Measurements from ENCODE around the gene SLCO1A2.

SLCO1A2 gene

GRCh38 chr12:21328578-21328977, 6.1 kb downstream of the SLCO1A2 start:
- no peak for DNase-seq

- DNase-seq, result no peak
Measured at GRCh38 chr12:21324551-21324950, 10.2 kb downstream of the SLCO1A2 start.

- DNase-seq, result no peak
Measured at GRCh38 chr12:21323736-21324135, 11.0 kb downstream of the SLCO1A2 start.

- DNase-seq, result no peak
Measured at GRCh38 chr12:21308785-21309184, 25.9 kb downstream of the SLCO1A2 start.

- no peak for DNase-seq
Measured at GRCh38 chr12:21305661-21306060, 29.1 kb downstream of the SLCO1A2 start.

DNA sequence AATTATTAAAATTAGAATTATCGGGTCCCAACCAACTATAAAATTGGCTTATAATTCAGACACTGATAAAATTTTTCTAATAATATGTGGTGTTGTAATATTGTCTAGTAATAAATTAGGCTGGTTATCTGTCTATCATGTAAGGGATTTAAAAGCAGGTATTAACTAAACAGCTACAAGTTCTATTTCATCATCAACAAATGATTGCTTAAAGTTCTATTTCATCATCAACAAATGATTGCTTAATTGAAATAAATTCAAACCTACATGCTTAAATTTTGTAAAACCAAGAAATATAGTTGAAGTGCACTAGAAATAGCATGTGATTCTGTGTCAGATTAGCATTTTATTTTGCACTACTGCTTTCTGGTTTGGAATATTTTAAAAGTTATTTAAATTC, 34.1 kb downstream of the SLCO1A2 start:
- no peak for DNase-seq

GRCh38 chr12:21296751-21297406, 37.8 kb downstream of the SLCO1A2 start:
- DNase-seq, result peak in 1 of 2 donors; percentile 15

- DNase-seq, result no peak
Measured at GRCh38 chr12:21296348-21296747, 38.4 kb downstream of the SLCO1A2 start.

DNA sequence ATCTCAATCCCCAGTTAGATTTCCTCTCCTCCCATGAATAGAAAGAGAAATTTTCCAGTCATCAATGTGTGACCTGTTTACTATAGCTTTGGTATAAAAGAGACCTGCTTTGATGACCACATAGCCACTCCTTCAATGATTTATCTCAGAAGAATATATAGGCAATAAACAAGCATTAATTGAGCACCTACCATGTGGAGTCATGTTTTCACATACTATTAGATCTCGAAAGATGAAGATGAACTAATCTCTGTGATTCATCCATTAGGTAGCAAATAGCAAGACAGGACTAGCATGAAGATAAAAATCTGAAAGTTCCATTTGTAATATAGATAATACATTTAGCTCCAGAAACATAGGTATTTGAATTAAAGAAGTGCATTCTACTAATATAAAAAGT, 40.5 kb downstream of the SLCO1A2 start:
- no peak for DNase-seq

DNA sequence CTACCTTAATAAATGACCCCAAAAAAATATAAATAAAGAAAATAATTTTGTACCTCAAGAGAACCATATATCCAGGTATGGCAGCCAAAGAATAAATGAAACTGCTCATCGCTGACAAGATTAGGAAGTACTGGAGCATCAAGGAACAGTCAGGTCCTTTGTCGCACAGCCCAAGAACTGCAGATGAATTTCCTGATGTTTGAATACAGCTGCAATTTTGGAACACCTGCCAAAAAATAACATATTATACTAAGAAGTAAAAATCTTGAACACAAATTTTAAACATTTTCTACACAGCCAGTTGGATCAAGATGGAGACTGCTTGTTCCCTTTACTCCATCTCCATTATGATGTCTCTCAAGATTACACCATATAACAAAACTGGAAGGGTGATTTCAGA, 42.6 kb downstream of the SLCO1A2 start:
- DNase-seq, result no peak

DNA sequence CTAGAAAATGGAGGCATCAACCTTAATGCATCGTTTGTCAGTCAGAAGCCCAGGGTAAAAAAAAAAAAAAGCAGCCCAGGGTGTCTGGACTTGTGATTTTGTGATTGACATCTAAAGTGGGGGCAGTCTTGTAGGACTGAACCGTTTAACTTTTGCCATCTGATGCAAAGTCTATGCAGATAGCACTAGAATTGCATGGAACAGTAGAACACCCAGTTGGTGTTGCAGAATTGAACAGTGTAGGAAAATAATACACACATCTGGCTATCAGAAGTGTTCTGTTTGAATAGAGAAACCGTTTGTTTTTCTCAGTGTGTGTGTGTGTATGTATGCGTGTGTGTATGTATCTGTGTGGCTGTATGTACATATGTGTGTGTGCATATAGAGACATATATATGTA, 45.0 kb downstream of the SLCO1A2 start:
- no peak for DNase-seq

DNA sequence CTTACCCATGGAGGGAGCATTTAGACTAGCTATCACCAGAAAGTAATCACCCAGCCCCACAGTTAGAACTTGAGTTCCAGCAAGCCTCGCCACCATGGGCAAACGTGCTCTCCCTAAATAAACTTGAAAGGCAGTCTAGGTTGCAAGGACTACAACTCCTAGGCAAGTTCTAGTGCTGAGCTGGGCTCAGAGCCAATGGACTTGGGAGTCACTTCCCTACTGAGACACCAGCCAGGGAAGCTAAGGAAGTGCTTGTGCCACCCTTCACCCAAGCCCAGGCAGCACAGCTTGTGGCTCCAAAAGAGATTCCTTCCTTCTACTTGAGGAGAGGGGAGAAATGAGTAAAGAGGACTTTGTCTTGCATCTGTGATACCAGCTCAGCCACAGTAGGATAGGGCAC, 57.9 kb downstream of the SLCO1A2 start:
- DNase-seq, result no peak

GRCh38 chr12:21265932-21266331, 68.8 kb downstream of the SLCO1A2 start:
- DNase-seq, result no peak

GRCh38 chr12:21264232-21264631, 70.5 kb downstream of the SLCO1A2 start:
- DNase-seq, result no peak

DNA sequence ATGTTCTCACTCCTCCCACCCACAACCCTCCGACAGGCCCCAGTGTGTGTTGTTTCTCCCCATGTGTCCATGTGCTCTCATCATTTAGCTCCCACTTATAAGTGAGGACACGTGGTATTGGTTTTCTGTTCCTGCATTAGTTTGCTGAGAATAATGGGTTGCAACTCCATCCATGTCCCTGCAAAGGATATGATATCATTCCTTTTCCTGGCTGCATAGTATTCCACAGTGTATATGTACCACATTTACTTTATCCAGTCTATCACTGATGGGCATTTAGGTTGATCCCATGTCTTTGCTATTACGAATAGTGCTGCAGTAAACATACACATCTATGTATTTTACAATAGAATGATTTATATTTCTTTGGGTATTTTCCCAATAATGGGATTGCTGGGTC, 77.5 kb downstream of the SLCO1A2 start:
- DNase-seq, result no peak

DNA sequence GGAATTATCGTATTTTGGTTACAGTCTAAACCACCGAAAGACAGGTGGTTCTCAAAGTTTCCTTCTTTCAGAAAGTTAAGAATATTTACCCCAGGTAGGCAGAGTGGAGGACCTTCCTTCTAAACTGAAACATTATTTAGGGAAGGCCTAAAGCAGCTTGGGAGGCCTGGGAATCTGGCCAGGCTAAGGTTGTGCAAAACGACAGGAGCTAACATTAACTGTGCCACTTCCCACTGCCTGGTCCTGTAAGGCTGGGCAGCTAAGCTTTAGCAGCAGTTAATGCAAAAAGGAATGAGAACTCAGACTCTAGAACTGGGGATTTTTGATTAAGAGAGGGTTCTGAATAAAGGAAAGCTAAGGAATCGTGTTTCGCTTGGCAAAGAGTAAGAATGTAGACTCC, 82.6 kb downstream of the SLCO1A2 start:
- no peak for DNase-seq

DNA sequence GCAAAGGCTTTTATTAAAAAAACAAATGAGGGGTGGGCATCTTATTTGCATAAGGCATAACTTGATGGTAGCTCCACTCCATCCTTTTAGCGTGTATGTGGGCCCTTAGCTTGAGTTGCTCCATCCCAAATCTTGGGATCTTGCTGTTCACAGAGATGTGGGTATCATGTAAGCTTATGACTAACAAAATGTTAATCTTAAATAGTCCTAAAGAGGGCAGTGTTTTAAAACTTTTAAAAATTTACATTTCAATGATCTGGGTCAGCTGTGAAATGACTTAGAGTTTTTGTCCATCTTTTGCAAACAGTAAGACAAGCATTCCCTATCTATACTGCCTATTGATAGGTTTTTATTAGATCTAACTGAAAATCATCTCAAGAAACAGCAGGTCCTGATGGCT, 86.0 kb downstream of the SLCO1A2 start:
- peak in 1 of 2 donors; percentile 1 for DNase-seq

GRCh38 chr12:21239866-21240265, 94.9 kb downstream of the SLCO1A2 start:
- no peak for DNase-seq

GRCh38 chr12:21234395-21234794, 100.3 kb downstream of the SLCO1A2 start:
- no peak for DNase-seq

DNA sequence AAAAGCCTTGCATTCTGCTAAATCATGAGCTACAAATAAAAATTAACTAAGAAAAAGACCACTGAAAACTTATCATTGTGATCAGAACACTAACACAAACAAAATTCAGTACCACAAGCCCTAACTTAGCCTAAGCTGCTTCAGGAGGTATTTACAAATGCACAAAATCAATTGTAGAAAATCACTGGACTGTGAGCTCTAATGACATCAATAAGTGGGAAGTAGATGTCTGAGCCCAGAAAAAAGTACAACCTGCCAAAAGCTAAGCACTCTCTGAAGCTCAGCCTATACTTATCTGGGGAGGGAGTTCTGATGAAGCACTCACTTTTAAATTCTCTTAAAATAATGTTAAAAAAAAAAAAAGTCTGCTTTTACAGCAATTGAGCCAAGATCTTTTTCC, 110.8 kb downstream of the SLCO1A2 start:
- DNase-seq, result no peak

GRCh38 chr12:21221778-21222177, 112.9 kb downstream of the SLCO1A2 start:
- no peak for DNase-seq

DNA sequence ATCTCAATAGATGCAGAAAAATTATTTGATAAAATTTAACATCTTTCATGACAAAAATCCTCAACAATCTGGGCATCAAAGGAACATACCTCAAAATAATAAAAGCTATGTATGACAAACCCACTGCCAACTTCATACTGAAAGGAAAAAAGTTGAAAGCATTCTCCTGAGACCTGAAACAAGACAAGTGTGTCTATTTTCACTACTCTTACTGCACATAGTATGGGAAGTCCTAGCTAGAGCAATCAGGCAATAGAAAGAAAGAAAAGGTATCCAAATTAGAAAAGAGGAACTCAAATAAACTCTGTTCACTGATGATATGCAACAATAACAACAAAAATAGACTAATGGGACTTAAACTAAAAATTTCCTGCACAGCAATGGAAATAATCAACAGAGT, 113.6 kb downstream of the SLCO1A2 start:
- no peak for DNase-seq

- no peak for DNase-seq
Measured at GRCh38 chr12:21220266-21220665, 114.5 kb downstream of the SLCO1A2 start.

- DNase-seq, result no peak
Measured at GRCh38 chr12:21219206-21219605, 115.5 kb downstream of the SLCO1A2 start.

Data from CD4-positive, alpha-beta T cell treated with Interleukin-1 beta for 1 hour (primary cell).